Activated CD8-positive, alpha-beta T cell treated with anti-CD3 and anti-CD28 coated beads, Interleukin-2, amount 10 ng/mL, durations not matched to agents 7 days and 5 days (primary cell): ENCODE results near the gene COX10. TPM values are rescaled to one million over a fixed set of nuclear protein-coding genes. Genes with fewer than 3 reads are reported as not detected.

Source experiments
- ATAC-seq: fragments of 150-1000 bp; cut with Tn5 transposase; one replicate; pipeline ENCODE4 v1.10.0; 2021; ENCODE audit warnings: moderate library complexity
- CTCF ChIA-PET: fragments of 350-600 bp; sonication (Branson Sonifier 250); formaldehyde crosslinking; loops from one replicate; lab custom pipeline; 2021; ENCODE audit warnings: antibody characterized with exemption; lab: Charles Lee
- POLR2A ChIA-PET: fragments of 350-600 bp; sonication (Branson Sonifier 250); formaldehyde crosslinking; loops from one replicate; lab custom pipeline; 2021; ENCODE audit warnings: antibody characterized with exemption; lab: Charles Lee
- DNase-seq: peaks from one replicate; pipeline ENCODE4 v3.0.0-alpha.2; 2020
- H3K27ac Mint-ChIP-seq: one replicate; pipeline ENCODE4 v1.8.0; 2021; ENCODE audit warnings: mild to moderate bottlenecking, mixed read lengths
- H3K27me3 Mint-ChIP-seq: one replicate; pipeline ENCODE4 v1.8.0; 2021; ENCODE audit warnings: low read depth, mixed read lengths
- H3K36me3 Mint-ChIP-seq: one replicate; pipeline ENCODE4 v1.8.0; 2021; ENCODE audit warnings: low read depth, mixed read lengths
- H3K4me1 Mint-ChIP-seq: one replicate; pipeline ENCODE4 v1.8.0; 2021; ENCODE audit warnings: low read depth, mixed read lengths
- H3K4me3 Mint-ChIP-seq: one replicate; pipeline ENCODE4 v1.8.0; 2021; ENCODE audit warnings: mild to moderate bottlenecking, mixed read lengths
- H3K9me3 Mint-ChIP-seq: one replicate; pipeline ENCODE4 v1.8.0; 2022; ENCODE audit warnings: mixed read lengths; ENCODE audit not compliant: insufficient read depth
- total RNA-seq, 2 experiments: library from RNA; stranded (reverse); gene quantifications; one replicate each; pipeline ENCODE4 v1.2.3, GENCODE V29; 2021

COX10 gene
- total RNA-seq, 2 experiments from 2014 or later, result 23.3 to 25.4 TPM

DNA sequence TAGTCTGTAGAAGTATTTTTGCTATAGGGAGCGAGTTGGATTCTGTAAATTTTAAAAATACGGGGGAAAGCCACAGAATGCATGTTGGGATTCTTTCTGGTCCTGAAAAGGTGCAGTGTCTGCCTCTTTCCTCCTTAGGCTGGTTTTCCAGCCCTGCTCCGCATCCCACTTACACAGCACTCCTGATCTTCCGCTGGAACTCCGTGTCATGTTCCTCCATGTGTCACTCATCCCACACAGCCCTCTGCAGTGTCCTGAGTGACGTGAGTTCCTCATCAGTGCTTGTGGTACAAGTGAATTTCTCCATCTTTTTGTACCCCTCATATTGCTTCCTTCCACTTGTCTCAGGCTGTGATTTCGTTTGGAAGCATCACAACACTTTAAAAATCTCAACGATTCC is 34.5 kb downstream of the COX10 start:
- peaks cover 35% of the 10 kb centered on the region for H3K36me3 Mint-ChIP-seq
- CTCF ChIA-PET, result no interaction called here
- no peak overlapping the region for H3K27ac Mint-ChIP-seq
- ATAC-seq (no peak), DNase-seq (no peak)
- no peak overlapping the region for H3K4me3 Mint-ChIP-seq
- H3K9me3 Mint-ChIP-seq, result no peaks in the 10 kb centered on the region
- H3K4me1 Mint-ChIP-seq, result peaks cover 13% of the 10 kb centered on the region
- H3K27me3 Mint-ChIP-seq, result no peaks in the 10 kb centered on the region
- POLR2A ChIA-PET, result no interaction called here

DNA sequence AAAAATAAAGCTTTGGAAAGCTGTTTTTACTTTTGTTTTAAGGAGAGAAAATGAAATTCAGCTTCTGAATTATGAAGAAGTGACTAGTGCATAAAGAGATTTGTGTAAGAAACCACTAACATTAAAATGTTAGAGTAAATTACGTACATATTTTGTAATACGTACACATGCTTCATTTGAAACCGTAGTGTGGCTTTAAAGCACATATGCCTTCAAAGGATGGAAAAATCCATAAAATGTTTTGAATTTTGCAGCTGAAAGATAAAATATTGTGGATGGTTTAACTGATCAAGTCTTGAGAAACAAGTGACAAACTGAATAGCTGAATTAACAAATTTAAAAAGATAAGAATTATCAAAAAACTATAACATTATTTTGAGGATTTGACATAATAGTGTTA is 35.4 kb downstream of the COX10 start:
- POLR2A ChIA-PET, result no interaction called here
- CTCF ChIA-PET, result interaction anchor here (1.2 to 1.3 kb wide), 2 partner anchors 99 to 107 kb away, joined by 3 to 4 read pairs; no protein-coding TSS in a partner anchor
- Mint-ChIP-seq H3K27me3 (no peaks in the 10 kb centered on the region), H3K36me3 (peaks cover 35% of the 10 kb centered on the region), H3K9me3 (no peaks in the 10 kb centered on the region), H3K4me3 (no peak overlapping the region), H3K27ac (no peak overlapping the region), H3K4me1 (peaks cover 13% of the 10 kb centered on the region)
- ATAC-seq, result no peak
- no peak for DNase-seq

DNA sequence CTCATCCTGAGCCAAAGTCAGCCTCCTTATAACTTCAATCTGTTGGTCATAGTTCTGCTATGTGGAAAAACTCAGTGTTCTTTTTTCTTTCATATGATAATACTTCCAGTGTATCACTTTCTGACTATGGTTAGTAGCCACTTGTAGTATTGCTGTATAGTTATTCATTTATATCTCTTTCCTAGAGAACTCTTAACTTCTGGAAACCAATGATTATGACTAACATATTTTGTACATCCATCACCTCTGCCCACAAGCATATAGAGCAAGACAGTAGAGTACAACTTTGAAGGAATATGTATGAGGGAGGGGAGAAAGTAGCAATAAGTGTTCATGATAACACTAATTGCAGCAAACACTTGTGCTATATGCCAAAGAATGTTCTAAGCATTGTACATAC is 38.6 kb downstream of the COX10 start:
- Mint-ChIP-seq H3K9me3 (no peaks in the 10 kb centered on the region), H3K27ac (no peak overlapping the region), H3K27me3 (no peaks in the 10 kb centered on the region), H3K4me1 (peaks cover 17% of the 10 kb centered on the region), H3K36me3 (peaks cover 26% of the 10 kb centered on the region), H3K4me3 (no peak overlapping the region)
- ChIA-PET CTCF (no interaction called here), POLR2A (no interaction called here)
- DNase-seq, result no peak
- no peak for ATAC-seq

DNA sequence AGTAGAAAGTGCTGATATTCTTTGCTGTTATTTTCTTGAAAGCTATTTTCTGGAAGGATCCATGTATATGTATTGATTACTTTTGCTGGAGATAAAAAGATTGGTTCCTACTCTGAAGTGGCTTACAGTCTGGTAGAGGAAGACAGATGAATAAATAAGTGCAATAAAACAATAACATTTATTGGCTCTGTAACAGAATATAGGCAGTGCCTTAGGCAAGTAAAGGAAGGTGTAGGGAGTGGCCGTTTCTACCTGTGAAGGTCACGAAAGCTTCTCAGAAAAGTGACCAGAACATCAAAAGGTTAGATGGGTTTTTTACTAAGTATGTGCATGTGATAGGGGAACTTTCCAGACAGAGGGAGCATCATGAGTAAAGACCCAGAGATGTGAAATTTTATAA is 43.1 kb downstream of the COX10 start:
- ChIA-PET POLR2A (no interaction called here), CTCF (interaction anchor here (0.6 to 1.1 kb wide), 2 partner anchors 13 to 86 kb away, joined by 3 read pairs; no protein-coding TSS in a partner anchor)
- no peak for DNase-seq
- H3K27me3 Mint-ChIP-seq, result no peaks in the 10 kb centered on the region
- H3K27ac Mint-ChIP-seq, result no peak overlapping the region
- H3K4me1 Mint-ChIP-seq, result peaks cover 45% of the 10 kb centered on the region
- peaks cover 41% of the 10 kb centered on the region for H3K36me3 Mint-ChIP-seq
- H3K4me3 Mint-ChIP-seq, result no peak overlapping the region
- no peaks in the 10 kb centered on the region for H3K9me3 Mint-ChIP-seq
- ATAC-seq, result no peak

DNA sequence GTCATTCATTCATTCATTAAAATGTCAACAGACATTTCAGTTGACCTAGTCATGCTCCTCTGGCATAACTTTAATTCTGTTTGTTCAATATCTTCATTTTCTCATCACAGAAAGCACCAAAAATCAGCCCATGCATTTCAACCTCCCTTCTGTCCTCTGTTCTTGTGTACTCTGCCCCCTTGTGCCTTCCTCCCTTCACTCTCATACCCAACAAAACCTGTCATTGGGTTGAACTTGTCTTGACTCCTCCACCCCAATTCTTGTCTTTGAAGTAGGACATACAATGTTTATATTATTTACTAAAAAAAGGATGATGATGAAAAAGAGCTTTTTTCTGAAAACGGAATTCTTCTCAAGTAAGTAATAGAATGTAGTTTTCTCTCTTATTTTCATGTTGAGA is 43.8 kb downstream of the COX10 start:
- H3K27me3 Mint-ChIP-seq, result no peaks in the 10 kb centered on the region
- no peaks in the 10 kb centered on the region for H3K9me3 Mint-ChIP-seq
- peaks cover 41% of the 10 kb centered on the region for H3K4me1 Mint-ChIP-seq
- no peak overlapping the region for H3K4me3 Mint-ChIP-seq
- no peak for ATAC-seq
- no peak overlapping the region for H3K27ac Mint-ChIP-seq
- POLR2A ChIA-PET, result no interaction called here
- peaks cover 34% of the 10 kb centered on the region for H3K36me3 Mint-ChIP-seq
- CTCF ChIA-PET, result interaction anchor here (0.6 to 0.8 kb wide), 4 partner anchors 22 to 188 kb away, joined by 3 to 5 read pairs (median 4); partner anchors contain the start of gene HS3ST3B1
- no peak for DNase-seq

DNA sequence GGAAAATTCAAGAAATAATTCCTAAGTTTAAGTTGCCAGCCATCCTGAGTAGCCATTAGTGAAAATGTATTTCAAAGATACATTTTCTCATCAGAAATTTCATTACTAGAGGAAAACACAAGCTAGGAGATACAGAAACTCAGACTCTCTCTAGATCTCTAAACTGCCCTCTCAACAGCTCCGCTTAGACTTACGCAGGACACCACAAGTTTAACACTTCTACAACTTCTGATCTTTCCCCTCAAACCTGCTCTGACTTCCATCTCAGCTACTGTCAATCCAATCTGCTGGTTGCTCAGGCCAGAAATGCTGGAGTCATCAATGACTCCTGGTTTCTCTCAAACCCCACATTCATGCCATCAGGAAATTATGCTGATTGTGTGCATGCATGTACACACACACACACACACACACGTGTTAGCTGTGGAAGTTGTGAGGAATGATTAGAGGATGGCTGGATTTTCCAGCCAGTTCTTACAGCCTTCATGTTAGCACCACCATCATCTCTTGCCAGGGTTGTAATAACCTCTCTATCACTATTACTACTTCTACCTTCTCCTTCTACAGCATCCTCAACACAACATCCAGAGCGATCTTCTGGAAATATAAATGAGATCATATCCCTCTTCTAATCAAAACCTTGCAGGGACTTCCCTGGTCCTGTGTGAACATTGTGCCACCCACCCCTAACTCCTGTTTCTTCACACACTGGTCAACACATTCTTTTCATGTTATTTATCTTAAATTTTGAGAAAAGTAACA is 47.1 kb downstream of the COX10 start:
- no peak overlapping the region for H3K4me3 Mint-ChIP-seq
- no peak overlapping the region for H3K27ac Mint-ChIP-seq
- H3K9me3 Mint-ChIP-seq, result no peaks in the 10 kb centered on the region
- peaks cover 37% of the 10 kb centered on the region for H3K36me3 Mint-ChIP-seq
- DNase-seq, result no peak
- H3K4me1 Mint-ChIP-seq, result peaks cover 58% of the 10 kb centered on the region
- ChIA-PET CTCF (no interaction called here), POLR2A (no interaction called here)
- no peak for ATAC-seq
- no peaks in the 10 kb centered on the region for H3K27me3 Mint-ChIP-seq

DNA sequence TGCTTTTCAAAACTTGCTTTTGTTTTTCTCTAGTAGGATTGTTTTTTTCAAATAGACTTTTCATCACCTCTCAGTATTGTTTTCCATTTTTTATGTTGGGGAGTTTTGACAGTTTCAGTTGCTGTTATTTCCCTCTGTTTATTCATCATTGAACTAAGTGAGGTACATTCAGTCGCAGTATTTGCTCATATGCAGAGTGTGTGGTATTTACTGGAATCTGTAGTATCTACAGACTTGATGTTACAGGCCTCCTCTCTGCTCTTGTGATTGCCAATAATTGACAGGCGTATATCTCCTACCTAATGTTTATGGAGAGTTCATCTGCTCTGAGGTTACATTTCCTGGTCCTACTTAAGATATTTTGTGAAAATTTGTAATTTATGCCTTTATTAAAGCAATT is 49.6 kb downstream of the COX10 start:
- POLR2A ChIA-PET, result interaction anchor here (0.7 to 1.0 kb wide), 2 partner anchors 183 to 530 kb away, joined by 4 to 5 read pairs; no protein-coding TSS in a partner anchor

DNA sequence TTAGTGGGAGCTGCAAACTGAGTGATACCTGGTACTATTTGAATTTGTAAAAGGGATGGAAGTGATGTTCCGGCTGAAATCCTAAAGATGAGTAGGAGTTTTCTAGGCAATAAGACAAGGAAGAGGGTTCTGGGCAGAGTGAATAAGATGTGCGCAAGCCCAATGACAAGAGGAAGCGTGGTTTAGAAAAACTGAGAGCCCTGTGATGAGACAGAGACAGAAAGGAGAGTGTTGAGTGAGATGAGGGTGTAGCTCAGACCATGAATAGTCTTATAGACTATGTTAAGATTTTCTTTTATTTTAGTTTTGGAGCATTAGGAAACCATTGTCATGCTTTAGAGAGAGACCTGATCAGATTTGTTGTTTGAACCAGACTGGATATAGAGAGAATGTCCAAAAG is 50.2 kb downstream of the COX10 start:
- ATAC-seq, result no peak
- no peak for DNase-seq
- Mint-ChIP-seq H3K9me3 (no peaks in the 10 kb centered on the region), H3K27ac (peak overlapping the region; percentile 79), H3K27me3 (no peaks in the 10 kb centered on the region), H3K4me3 (no peak overlapping the region), H3K36me3 (peaks cover 35% of the 10 kb centered on the region), H3K4me1 (peaks cover 70% of the 10 kb centered on the region)
- ChIA-PET CTCF (no interaction called here), POLR2A (interaction anchor here (1.0 kb wide), 1 partner anchor 183 kb away, joined by 5 read pairs; no protein-coding TSS in a partner anchor)

More for the DNA sequence above, 49.6 kb downstream of the COX10 start:
- Mint-ChIP-seq H3K4me3 (no peak overlapping the region), H3K27ac (peak overlapping the region; percentile 79), H3K4me1 (peaks cover 67% of the 10 kb centered on the region), H3K36me3 (peaks cover 38% of the 10 kb centered on the region), H3K9me3 (no peaks in the 10 kb centered on the region), H3K27me3 (no peaks in the 10 kb centered on the region)
- CTCF ChIA-PET, result no interaction called here
- peak; percentile 80 for ATAC-seq
- DNase-seq, result no peak

DNA sequence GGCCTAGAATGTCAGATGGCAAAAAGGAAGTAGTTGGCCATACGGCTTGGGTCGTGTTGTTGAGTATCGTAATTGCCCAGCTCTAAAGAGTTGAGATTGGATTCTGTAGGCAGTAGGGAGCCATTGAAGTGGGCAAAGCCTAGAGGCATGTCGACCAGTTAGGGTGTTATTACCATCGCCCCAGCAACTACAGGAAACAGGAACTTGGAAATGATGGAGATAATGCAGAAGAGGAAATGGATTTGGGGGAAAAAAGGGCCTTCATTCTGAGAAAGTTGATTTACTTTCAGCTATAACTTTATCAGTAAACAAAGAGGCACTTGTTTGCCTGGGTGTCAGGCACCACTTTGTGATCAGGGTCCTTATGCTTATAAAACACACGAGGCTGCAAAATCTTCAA is 52.6 kb downstream of the COX10 start:
- no peak overlapping the region for H3K27ac Mint-ChIP-seq
- CTCF ChIA-PET, result interaction anchor here (0.8 kb wide), 1 partner anchor 13 kb away, joined by 3 read pairs; no protein-coding TSS in a partner anchor

DNA sequence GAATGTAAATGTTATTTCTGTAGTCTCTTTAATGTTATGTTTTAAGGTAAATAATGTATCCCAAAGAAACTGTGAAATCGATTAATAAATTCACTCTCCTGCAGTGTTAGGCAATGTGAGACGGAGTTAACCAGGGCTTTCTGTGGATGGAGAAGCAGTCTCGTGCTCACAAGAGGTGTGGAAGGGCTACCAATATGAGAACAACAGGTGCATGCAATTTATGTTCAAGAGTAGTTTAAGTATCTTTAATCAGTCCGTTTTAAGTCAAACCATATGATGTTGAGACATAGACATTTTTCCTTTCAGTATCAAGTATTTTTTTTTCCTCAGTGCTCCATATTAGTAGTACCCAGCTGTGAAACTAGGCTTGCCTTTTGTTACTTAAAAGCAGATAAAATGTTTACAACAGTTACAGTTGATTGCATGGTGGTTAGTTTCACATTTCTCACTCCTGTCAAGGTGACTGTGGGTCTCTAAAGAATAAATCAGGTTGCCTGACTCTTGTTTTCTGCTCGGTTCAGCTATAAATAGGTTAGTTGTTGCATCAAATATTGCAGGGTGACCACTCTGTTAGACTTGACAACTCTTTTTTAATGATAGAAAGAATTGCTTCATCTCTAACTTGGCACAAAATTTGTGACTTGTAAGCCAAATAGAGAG is 54.4 kb downstream of the COX10 start:
- Mint-ChIP-seq H3K27ac (no peak overlapping the region), H3K27me3 (no peaks in the 10 kb centered on the region), H3K9me3 (no peaks in the 10 kb centered on the region), H3K4me3 (no peak overlapping the region), H3K36me3 (peaks cover 17% of the 10 kb centered on the region), H3K4me1 (peaks cover 36% of the 10 kb centered on the region)
- DNase-seq, result no peak
- no peak for ATAC-seq
- POLR2A ChIA-PET, result no interaction called here
- CTCF ChIA-PET, result interaction anchor here (1.0 to 1.2 kb wide), 2 partner anchors 15 to 79 kb away, joined by 3 read pairs; no protein-coding TSS in a partner anchor

More for the DNA sequence above, 52.6 kb downstream of the COX10 start:
- DNase-seq (no peak), ATAC-seq (no peak)
- H3K9me3 Mint-ChIP-seq, result no peaks in the 10 kb centered on the region
- H3K27me3 Mint-ChIP-seq, result no peaks in the 10 kb centered on the region
- peaks cover 49% of the 10 kb centered on the region for H3K4me1 Mint-ChIP-seq
- POLR2A ChIA-PET, result no interaction called here
- H3K4me3 Mint-ChIP-seq, result no peak overlapping the region
- H3K36me3 Mint-ChIP-seq, result peaks cover 17% of the 10 kb centered on the region

DNA sequence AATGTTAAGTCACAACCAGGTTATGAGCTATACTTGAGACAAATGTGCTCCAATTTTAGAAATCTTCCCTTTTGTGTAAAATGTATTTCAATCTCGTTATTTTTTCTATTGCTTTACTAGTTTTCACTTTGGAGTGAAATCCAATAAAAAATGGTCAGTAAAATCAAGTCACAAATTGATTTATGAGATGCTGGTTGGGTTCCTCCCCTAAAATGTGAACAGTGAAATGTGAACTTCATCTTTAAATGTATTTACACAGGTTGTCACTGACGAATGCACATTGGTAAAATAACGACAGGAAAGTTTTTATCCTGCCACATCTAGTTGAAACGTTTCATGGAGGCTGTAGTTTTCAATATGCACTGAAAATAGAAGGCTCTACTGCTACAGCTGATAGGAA is 55.5 kb downstream of the COX10 start:
- no peak for DNase-seq
- ATAC-seq, result no peak
- ChIA-PET CTCF (no interaction called here), POLR2A (no interaction called here)
- H3K27me3 Mint-ChIP-seq, result no peaks in the 10 kb centered on the region
- H3K4me1 Mint-ChIP-seq, result peaks cover 28% of the 10 kb centered on the region
- H3K27ac Mint-ChIP-seq, result no peak overlapping the region
- peaks cover 16% of the 10 kb centered on the region for H3K36me3 Mint-ChIP-seq
- H3K9me3 Mint-ChIP-seq, result no peaks in the 10 kb centered on the region
- no peak overlapping the region for H3K4me3 Mint-ChIP-seq
